Activated T-cell treated with anti-CD3 and anti-CD28 coated beads, Interleukin-2, amount 50 U/mL, for 72 hours (primary cell): ENCODE results near the gene C2CD4C. TPM values are rescaled to one million over a fixed set of nuclear protein-coding genes. Genes with fewer than 3 reads are reported as not detected.
"Not testable (repeated sequence)": the region's sequence is repeated elsewhere in the genome, so short reads cannot be mapped to it uniquely, and the experiment has no call there.

Experiments used
- ATAC-seq, 2 donors: fragments of 150-1000 bp; cut with Tn5 transposase; replicated peaks in 1 of 2; 2 replicates each; pipeline ENCODE4 v1.10.0; 2021; ENCODE audit warnings: moderate library complexity in 2 of 2, mild to moderate bottlenecking in 1 of 2
- DNase-seq, 2 donors: peaks; one replicate each; pipeline ENCODE4 v3.0.0; 2021 to 2022; ENCODE audit warnings: mixed read lengths in 1 of 2
- H3K27ac Mint-ChIP-seq: one replicate; pipeline ENCODE4 v1.8.0; 2022; ENCODE audit warnings: mild to moderate bottlenecking, moderate library complexity, mixed read lengths
- H3K27me3 Mint-ChIP-seq: one replicate; pipeline ENCODE4 v1.8.0; 2022; ENCODE audit warnings: low read depth, mixed read lengths
- H3K36me3 Mint-ChIP-seq, 2 donors: one replicate each; pipeline ENCODE4 v1.8.0; 2022; ENCODE audit warnings: mixed read lengths in 2 of 2, mild to moderate bottlenecking in 1 of 2; ENCODE audit not compliant: insufficient read depth in 2 of 2
- H3K4me1 Mint-ChIP-seq: one replicate; pipeline ENCODE4 v1.8.0; 2022; ENCODE audit warnings: low read depth, mixed read lengths
- H3K4me3 Mint-ChIP-seq, 2 donors: one replicate each; pipeline ENCODE4 v1.8.0; 2022; ENCODE audit warnings: mild to moderate bottlenecking in 2 of 2, mixed read lengths in 2 of 2, moderate library complexity in 2 of 2
- H3K9me3 Mint-ChIP-seq, 2 donors: one replicate each; pipeline ENCODE4 v1.8.0; 2022; ENCODE audit warnings: mixed read lengths in 2 of 2
- total RNA-seq, 2 donors: library from RNA; stranded (reverse); gene quantifications; one replicate each; pipeline ENCODE4 v1.2.3, GENCODE V29; 2022

Gene C2CD4C
- total RNA-seq = under 1 TPM; 0.77 to 0.97 TPM

- Mint-ChIP-seq H3K36me3 (peaks cover 0 to 1% of the 10 kb centered on the region in 2 donors), H3K4me3 (peak within 1 kb of the TSS; percentile 80 to 87), H3K27me3 (peaks cover 9% of the 10 kb centered on the region), H3K4me1 (peaks cover 7% of the 10 kb centered on the region), H3K27ac (no peak within 1 kb of the TSS), H3K9me3 (no peaks in the 10 kb centered on the region)
- ATAC-seq = peak; percentile 64
- peak; percentile 41 to 59 for DNase-seq
These were observed at the start of gene C2CD4C for GRCh38 chr19:408902-409515. TSS of gene C2CD4C (minus strand) at chr19:409147. CDS start at chr19:408361, 786 bp downstream.

- H3K4me1 Mint-ChIP-seq = no peaks in the 10 kb centered on the region
- DNase-seq (no peak), ATAC-seq (no peak)
- H3K36me3 Mint-ChIP-seq = no peaks in the 10 kb centered on the region
- H3K9me3 Mint-ChIP-seq = no peaks in the 10 kb centered on the region
- H3K4me3 Mint-ChIP-seq = no peak overlapping the region
- no peak overlapping the region for H3K27ac Mint-ChIP-seq
- peaks cover 13% of the 10 kb centered on the region for H3K27me3 Mint-ChIP-seq
These were observed 49.4 kb upstream of the C2CD4C start for GRCh38 chr19:458091-459042.

GRCh38 chr19:457636-458035 is 48.7 kb upstream of the C2CD4C start:
- DNase-seq (no peak), ATAC-seq (no peak)
- Mint-ChIP-seq H3K4me3 (no peak overlapping the region), H3K27ac (no peak overlapping the region), H3K27me3 (peaks cover 10% of the 10 kb centered on the region), H3K4me1 (no peaks in the 10 kb centered on the region), H3K36me3 (no peaks in the 10 kb centered on the region), H3K9me3 (no peaks in the 10 kb centered on the region)

- Mint-ChIP-seq H3K4me1 (no peaks in the 10 kb centered on the region), H3K27me3 (peaks cover 2% of the 10 kb centered on the region), H3K9me3 (no peaks in the 10 kb centered on the region), H3K27ac (no peak overlapping the region), H3K4me3 (no peak overlapping the region), H3K36me3 (no peaks in the 10 kb centered on the region)
- no peak for ATAC-seq
- DNase-seq = no peak
These were observed 47.7 kb upstream of the C2CD4C start for GRCh38 chr19:456547-457110.

- ATAC-seq = no peak
- no peak for DNase-seq
- no peak overlapping the region for H3K4me3 Mint-ChIP-seq
- no peaks in the 10 kb centered on the region for H3K4me1 Mint-ChIP-seq
- H3K27me3 Mint-ChIP-seq = no peaks in the 10 kb centered on the region
- no peaks in the 10 kb centered on the region for H3K36me3 Mint-ChIP-seq
- H3K27ac Mint-ChIP-seq = no peak overlapping the region
- H3K9me3 Mint-ChIP-seq = no peaks in the 10 kb centered on the region
These were observed 47.1 kb upstream of the C2CD4C start for GRCh38 chr19:455851-456546.

GRCh38 chr19:455031-455705 is 46.2 kb upstream of the C2CD4C start:
- H3K36me3 Mint-ChIP-seq = peaks cover 4% of the 10 kb centered on the region in 2 donors
- no peak overlapping the region for H3K27ac Mint-ChIP-seq
- no peaks in the 10 kb centered on the region for H3K27me3 Mint-ChIP-seq
- H3K4me1 Mint-ChIP-seq = no peaks in the 10 kb centered on the region
- no peak for ATAC-seq
- no peak for DNase-seq
- peaks cover 0 to 5% of the 10 kb centered on the region in 2 donors for H3K9me3 Mint-ChIP-seq
- H3K4me3 Mint-ChIP-seq = no peak overlapping the region

GRCh38 chr19:453606-454005 is 44.7 kb upstream of the C2CD4C start:
- DNase-seq (no peak), ATAC-seq (no peak)
- H3K9me3 Mint-ChIP-seq = peaks cover 0 to 5% of the 10 kb centered on the region in 2 donors
- no peaks in the 10 kb centered on the region for H3K4me1 Mint-ChIP-seq
- no peak overlapping the region for H3K27ac Mint-ChIP-seq
- H3K4me3 Mint-ChIP-seq = no peak overlapping the region
- peaks cover 4% of the 10 kb centered on the region in 2 donors for H3K36me3 Mint-ChIP-seq
- no peaks in the 10 kb centered on the region for H3K27me3 Mint-ChIP-seq

GRCh38 chr19:452829-453228 is 43.9 kb upstream of the C2CD4C start:
- Mint-ChIP-seq H3K27ac (no peak overlapping the region), H3K36me3 (peaks cover 4% of the 10 kb centered on the region in 2 donors), H3K9me3 (peaks cover 0 to 5% of the 10 kb centered on the region in 2 donors), H3K27me3 (no peaks in the 10 kb centered on the region), H3K4me3 (no peak overlapping the region), H3K4me1 (no peaks in the 10 kb centered on the region)
- ATAC-seq (no peak), DNase-seq (no peak)

- H3K4me1 Mint-ChIP-seq, H3K9me3 Mint-ChIP-seq, H3K27ac Mint-ChIP-seq, ATAC-seq, H3K27me3 Mint-ChIP-seq, H3K4me3 Mint-ChIP-seq, H3K36me3 Mint-ChIP-seq, DNase-seq: not testable (repeated sequence)
These were observed 42.0 kb upstream of the C2CD4C start for GRCh38 chr19:450912-451481.

GRCh38 chr19:449916-450315 is 41.0 kb upstream of the C2CD4C start:
- H3K9me3 Mint-ChIP-seq = peaks cover 0 to 5% of the 10 kb centered on the region in 2 donors
- H3K36me3 Mint-ChIP-seq = peaks cover 4% of the 10 kb centered on the region in 2 donors
- H3K27me3 Mint-ChIP-seq = no peaks in the 10 kb centered on the region
- H3K4me1 Mint-ChIP-seq = no peaks in the 10 kb centered on the region
- ATAC-seq (no peak), DNase-seq (no peak)
- H3K4me3 Mint-ChIP-seq = no peak overlapping the region
- H3K27ac Mint-ChIP-seq = no peak overlapping the region

GRCh38 chr19:447816-448560 is 39.0 kb upstream of the C2CD4C start:
- Mint-ChIP-seq H3K27me3 (no peaks in the 10 kb centered on the region), H3K9me3 (peaks cover 0 to 5% of the 10 kb centered on the region in 2 donors), H3K36me3 (peaks cover 4% of the 10 kb centered on the region in 2 donors), H3K27ac (no peak overlapping the region), H3K4me3 (no peak overlapping the region), H3K4me1 (no peaks in the 10 kb centered on the region)
- DNase-seq (no peak), ATAC-seq (no peak)

GRCh38 chr19:447064-447426 is 38.1 kb upstream of the C2CD4C start:
- peaks cover 2% of the 10 kb centered on the region for H3K27me3 Mint-ChIP-seq
- no peak overlapping the region for H3K27ac Mint-ChIP-seq
- peaks cover 4% of the 10 kb centered on the region in 2 donors for H3K36me3 Mint-ChIP-seq
- DNase-seq (no peak), ATAC-seq (no peak)
- peaks cover 0 to 6% of the 10 kb centered on the region in 2 donors for H3K9me3 Mint-ChIP-seq
- H3K4me3 Mint-ChIP-seq = no peak overlapping the region
- H3K4me1 Mint-ChIP-seq = no peaks in the 10 kb centered on the region
